HEK293T (cell line): ENCODE measurements around the gene TGM4.

ENCODE experiments used
- CTCF ChIA-PET: fragments of 350-600 bp; formaldehyde crosslinking; extraction: SDS; loops from one replicate; lab custom pipeline; 2021; ENCODE audit warnings: antibody characterized with exemption, inconsistent platforms; lab: Yijun Ruan, JAX
- POLR2A ChIA-PET: fragments of 350-600 bp; formaldehyde crosslinking; extraction: SDS; loops from one replicate; lab custom pipeline; 2020; ENCODE audit warnings: antibody characterized with exemption, inconsistent platforms; lab: Yijun Ruan, JAX
- DNase-seq: peaks from one replicate; pipeline ENCODE4 v3.0.0; 2012; ENCODE audit warnings: mixed read lengths; ENCODE audit errors: extremely low spot score
- ARNT ChIP-seq: fragments of 450-650 bp; IDR thresholded peaks from 2 replicates; pipeline ENCODE4 v1.6.1; 2017; ENCODE audit warnings: mild to moderate bottlenecking
- BHLHE40 ChIP-seq: fragments of 450-650 bp; IDR thresholded peaks from 2 replicates; pipeline ENCODE4 v1.6.1; 2016; ENCODE audit warnings: mild to moderate bottlenecking, moderate library complexity, borderline replicate concordance
- CTBP1 ChIP-seq: fragments of 450-650 bp; IDR thresholded peaks from 2 replicates; pipeline ENCODE4 v1.6.1; 2016; ENCODE audit warnings: borderline replicate concordance
- ELF4 ChIP-seq: fragments of 450-650 bp; IDR thresholded peaks from 2 replicates; pipeline ENCODE4 v1.6.1; 2017; ENCODE audit warnings: antibody characterized with exemption
- FOXA1 ChIP-seq: fragments of 450-650 bp; IDR thresholded peaks from 2 replicates; pipeline ENCODE4 v1.6.1; 2016; ENCODE audit warnings: mild to moderate bottlenecking
- FOXK2 ChIP-seq: fragments of 450-650 bp; IDR thresholded peaks from 2 replicates; pipeline ENCODE4 v1.6.1; 2016; ENCODE audit warnings: mild to moderate bottlenecking
- FOXM1 ChIP-seq: fragments of 450-650 bp; IDR thresholded peaks from 2 replicates; pipeline ENCODE4 v1.6.1; 2017; ENCODE audit warnings: mild to moderate bottlenecking, borderline replicate concordance
- HDGF ChIP-seq: fragments of 450-650 bp; IDR thresholded peaks from 2 replicates; pipeline ENCODE4 v1.6.1; 2017; ENCODE audit warnings: antibody characterized with exemption, borderline replicate concordance
- L3MBTL2 ChIP-seq: fragments of 450-650 bp; conservative IDR thresholded peaks from 2 replicates; pipeline ENCODE4 v1.6.1; 2016; ENCODE audit warnings: mild to moderate bottlenecking
- LEF1 ChIP-seq: fragments of 450-650 bp; IDR thresholded peaks from 2 replicates; pipeline ENCODE4 v1.6.1; 2017; ENCODE audit warnings: mild to moderate bottlenecking, borderline replicate concordance
- NFRKB ChIP-seq: fragments of 450-650 bp; IDR thresholded peaks from 2 replicates; pipeline ENCODE4 v1.6.1; 2016; ENCODE audit warnings: mild to moderate bottlenecking, moderate library complexity
- PKNOX1 ChIP-seq: fragments of 450-650 bp; IDR thresholded peaks from 2 replicates; pipeline ENCODE4 v1.6.1; 2016
- SP1 ChIP-seq: fragments of 450-650 bp; IDR thresholded peaks from 2 replicates; pipeline ENCODE4 v1.6.1; 2017
- SUZ12 ChIP-seq: fragments of 450-650 bp; IDR thresholded peaks from 2 replicates; pipeline ENCODE4 v1.6.1; 2016; ENCODE audit warnings: mild to moderate bottlenecking
- TARDBP ChIP-seq: fragments of 450-650 bp; IDR thresholded peaks from 2 replicates; pipeline ENCODE4 v1.6.1; 2016
- ZNF384 ChIP-seq: fragments of 450-650 bp; IDR thresholded peaks from 2 replicates; pipeline ENCODE4 v1.6.1; 2016

The TGM4 gene

GRCh38 chr3:44954304-44954703 lies 79.9 kb downstream of the TGM4 start:
- no peak for DNase-seq
- CTCF ChIA-PET = no interaction called here
- POLR2A ChIA-PET = no interaction called here
- no peak for TF ChIP-seq L3MBTL2
- TF ChIP-seq ARNT = no peak
- TF ChIP-seq SP1 = no peak
- TF ChIP-seq FOXK2 = no peak
- TF ChIP-seq ELF4 = no peak
- TF ChIP-seq ZNF384 = no peak
- no peak for TF ChIP-seq SUZ12
- no peak for TF ChIP-seq FOXA1
- TF ChIP-seq CTBP1 = no peak
- no peak for TF ChIP-seq TARDBP
- no peak for TF ChIP-seq HDGF
- TF ChIP-seq FOXM1 = no peak
- TF ChIP-seq PKNOX1 = no peak
- TF ChIP-seq NFRKB = no peak
- no peak for TF ChIP-seq LEF1
- TF ChIP-seq BHLHE40 = no peak

- ChIA-PET POLR2A (no interaction called here), CTCF (no interaction called here)
- TF ChIP-seq LEF1 (no peak), SUZ12 (no peak), ZNF384 (no peak), PKNOX1 (no peak), ARNT (no peak)
- no peak for DNase-seq
Observed at GRCh38 chr3:44954962-44955361, 80.6 kb downstream of the TGM4 start.

GRCh38 chr3:44955917-44956316 lies 81.5 kb downstream of the TGM4 start:
- ChIA-PET CTCF (no interaction called here), POLR2A (no interaction called here)
- no peak for TF ChIP-seq PKNOX1
- no peak for TF ChIP-seq LEF1
- TF ChIP-seq L3MBTL2 = no peak
- no peak for TF ChIP-seq ARNT
- TF ChIP-seq FOXM1 = no peak
- no peak for TF ChIP-seq TARDBP
- TF ChIP-seq NFRKB = no peak
- TF ChIP-seq ELF4 = no peak
- TF ChIP-seq ZNF384 = no peak
- TF ChIP-seq BHLHE40 = no peak
- no peak for TF ChIP-seq CTBP1
- TF ChIP-seq SP1 = no peak
- no peak for TF ChIP-seq SUZ12
- TF ChIP-seq FOXK2 = no peak
- no peak for TF ChIP-seq FOXA1
- no peak for TF ChIP-seq HDGF
- no peak for DNase-seq

- no peak for TF ChIP-seq BHLHE40
- no peak for TF ChIP-seq CTBP1
- TF ChIP-seq HDGF = no peak
- TF ChIP-seq NFRKB = no peak
- no peak for TF ChIP-seq SUZ12
- no peak for TF ChIP-seq LEF1
- no peak for TF ChIP-seq SP1
- no peak for DNase-seq
- ChIA-PET CTCF (no interaction called here), POLR2A (no interaction called here)
Observed at GRCh38 chr3:44957986-44958385, 83.6 kb downstream of the TGM4 start.

GRCh38 chr3:44958386-44958785 lies 84.0 kb downstream of the TGM4 start:
- no peak for DNase-seq
- CTCF ChIA-PET = no interaction called here
- POLR2A ChIA-PET = no interaction called here
- TF ChIP-seq PKNOX1 (no peak), FOXK2 (no peak), NFRKB (no peak), CTBP1 (no peak), ARNT (no peak), FOXM1 (no peak), TARDBP (no peak), L3MBTL2 (no peak), SP1 (no peak), ELF4 (no peak), ZNF384 (no peak), LEF1 (no peak), SUZ12 (no peak), BHLHE40 (no peak)

GRCh38 chr3:44960387-44961026 lies 86.1 kb downstream of the TGM4 start:
- ChIA-PET POLR2A (no interaction called here), CTCF (no interaction called here)
- TF ChIP-seq TARDBP (no peak), L3MBTL2 (no peak), FOXA1 (no peak), PKNOX1 (no peak), LEF1 (no peak), HDGF (no peak), ARNT (no peak), SUZ12 (no peak), ELF4 (no peak), FOXK2 (no peak), FOXM1 (no peak), ZNF384 (no peak), CTBP1 (no peak), BHLHE40 (no peak), NFRKB (no peak), SP1 (no peak)
- no peak for DNase-seq
